ENCODE measurements around the gene TM7SF2.

TM7SF2 gene

DNA sequence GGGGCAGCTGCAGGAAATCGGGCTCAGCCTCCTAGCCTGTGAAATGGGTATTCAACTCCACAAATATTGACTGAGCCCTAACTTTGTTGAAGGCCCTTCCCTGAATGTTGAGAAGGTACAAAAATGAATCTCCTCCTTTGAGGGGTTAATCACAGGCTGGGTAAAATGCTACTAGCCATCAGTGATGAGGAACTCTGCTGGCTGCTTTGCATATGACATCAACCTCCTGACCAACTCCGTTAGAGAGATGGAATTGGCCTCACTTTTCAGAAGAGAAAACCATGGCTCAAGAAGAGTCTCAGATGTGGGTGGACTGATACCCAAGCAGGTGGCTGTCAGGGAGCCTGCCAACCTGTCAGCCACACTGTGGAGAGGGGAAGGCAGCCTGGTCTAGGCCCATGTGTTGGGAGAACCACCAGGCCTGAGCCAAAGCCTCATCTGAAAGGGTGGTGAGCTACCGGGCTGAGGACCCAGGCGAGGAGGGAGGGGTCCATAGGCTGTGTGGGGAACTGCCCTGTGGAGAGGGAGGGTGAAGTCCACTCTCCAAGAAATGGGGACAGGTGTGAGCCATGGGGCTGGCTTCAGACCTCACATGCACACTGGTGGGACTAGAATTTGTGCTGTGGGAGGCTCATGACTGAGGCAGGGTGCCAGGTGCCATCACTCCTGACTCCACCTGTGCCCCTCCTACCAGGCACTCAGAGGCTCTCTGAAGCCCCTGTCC, 39.6 kb upstream of the TM7SF2 start:
- Histone ChIP-seq H2AFZ (ENCODE audit: low read depth, low read length) (peak overlapping the region; percentile 58; the same call in 1 of the 2 replicates), H3K4me1 (ENCODE audit: low read length) (peaks cover 19% of the 10 kb centered on the region), H3K79me2 (ENCODE audit: low read length) (0 out of 2 replicates have a peak, but pooled peaks cover under 1% of the 10 kb centered on the region), H3K27ac (ENCODE audit: low read length) (no peak overlapping the region), H3K9ac (ENCODE audit: low read length) (no peak overlapping the region), H3K4me3 (ENCODE audit: low read length) (no peak overlapping the region), H3K4me2 (ENCODE audit: low read length) (peak overlapping the region; percentile 27), H3K36me3 (replicated peaks; ENCODE audit: low read depth, low read length) (peaks cover 6% of the 10 kb centered on the region), H3K9me3 (ENCODE audit: insufficient read depth, low read length) (no peaks in the 10 kb centered on the region), H3K27me3 (ENCODE audit: low read depth, low read length) (no peaks in the 10 kb centered on the region), H4K20me1 (ENCODE audit: insufficient read depth, low read length) (no peaks in the 10 kb centered on the region)
- TF ChIP-seq, protein P1, sequence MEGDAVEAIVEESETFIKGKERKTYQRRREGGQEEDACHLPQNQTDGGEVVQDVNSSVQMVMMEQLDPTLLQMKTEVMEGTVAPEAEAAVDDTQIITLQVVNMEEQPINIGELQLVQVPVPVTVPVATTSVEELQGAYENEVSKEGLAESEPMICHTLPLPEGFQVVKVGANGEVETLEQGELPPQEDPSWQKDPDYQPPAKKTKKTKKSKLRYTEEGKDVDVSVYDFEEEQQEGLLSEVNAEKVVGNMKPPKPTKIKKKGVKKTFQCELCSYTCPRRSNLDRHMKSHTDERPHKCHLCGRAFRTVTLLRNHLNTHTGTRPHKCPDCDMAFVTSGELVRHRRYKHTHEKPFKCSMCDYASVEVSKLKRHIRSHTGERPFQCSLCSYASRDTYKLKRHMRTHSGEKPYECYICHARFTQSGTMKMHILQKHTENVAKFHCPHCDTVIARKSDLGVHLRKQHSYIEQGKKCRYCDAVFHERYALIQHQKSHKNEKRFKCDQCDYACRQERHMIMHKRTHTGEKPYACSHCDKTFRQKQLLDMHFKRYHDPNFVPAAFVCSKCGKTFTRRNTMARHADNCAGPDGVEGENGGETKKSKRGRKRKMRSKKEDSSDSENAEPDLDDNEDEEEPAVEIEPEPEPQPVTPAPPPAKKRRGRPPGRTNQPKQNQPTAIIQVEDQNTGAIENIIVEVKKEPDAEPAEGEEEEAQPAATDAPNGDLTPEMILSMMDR (IDR thresholded peaks at IDR 0.05; ENCODE audit: low read depth, low read length), result no peak
- no peak for TF ChIP-seq EZH2phosphoT487 (IDR thresholded peaks at IDR 0.05; ENCODE audit: low read depth)

DNA sequence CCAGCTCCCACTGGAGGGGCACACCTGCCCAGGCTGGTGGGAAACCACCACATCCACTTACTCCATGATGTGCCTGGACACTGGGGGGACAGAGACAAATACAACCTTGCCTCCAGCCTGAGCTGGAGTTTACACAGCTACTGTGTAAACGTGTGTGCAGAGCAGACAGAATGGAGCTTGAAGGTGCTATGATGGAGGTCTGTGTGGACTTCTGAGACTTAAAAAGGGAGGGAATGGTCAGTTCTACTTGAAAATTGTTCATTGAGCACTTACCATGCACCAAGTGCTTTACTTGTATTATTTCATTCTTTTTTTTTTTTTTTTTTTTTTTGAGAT, 39.1 kb upstream of the TM7SF2 start:
- peaks cover 6% of the 10 kb centered on the region for H3K79me2 ChIP-seq (ENCODE audit: low read length)
- TF ChIP-seq, protein P1 (IDR thresholded peaks at IDR 0.05; ENCODE audit: low read depth, low read length), result no peak
- no peak for TF ChIP-seq EZH2phosphoT487 (IDR thresholded peaks at IDR 0.05; ENCODE audit: low read depth)
- no peaks in the 10 kb centered on the region for H4K20me1 ChIP-seq (ENCODE audit: insufficient read depth, low read length)
- H3K4me2 ChIP-seq (ENCODE audit: low read length), result no peak overlapping the region
- H3K9me3 ChIP-seq (ENCODE audit: insufficient read depth, low read length), result no peaks in the 10 kb centered on the region
- no peak overlapping the region for H3K27ac ChIP-seq (ENCODE audit: low read length)
- H3K27me3 ChIP-seq (ENCODE audit: low read depth, low read length), result no peaks in the 10 kb centered on the region
- no peak overlapping the region for H3K9ac ChIP-seq (ENCODE audit: low read length)
- H3K36me3 ChIP-seq (replicated peaks; ENCODE audit: low read depth, low read length), result peaks cover 12% of the 10 kb centered on the region
- H3K4me3 ChIP-seq (ENCODE audit: low read length), result no peak overlapping the region
- H3K4me1 ChIP-seq (ENCODE audit: low read length), result peaks cover 14% of the 10 kb centered on the region
- H2AFZ ChIP-seq (ENCODE audit: low read depth, low read length), result no peak overlapping the region

DNA sequence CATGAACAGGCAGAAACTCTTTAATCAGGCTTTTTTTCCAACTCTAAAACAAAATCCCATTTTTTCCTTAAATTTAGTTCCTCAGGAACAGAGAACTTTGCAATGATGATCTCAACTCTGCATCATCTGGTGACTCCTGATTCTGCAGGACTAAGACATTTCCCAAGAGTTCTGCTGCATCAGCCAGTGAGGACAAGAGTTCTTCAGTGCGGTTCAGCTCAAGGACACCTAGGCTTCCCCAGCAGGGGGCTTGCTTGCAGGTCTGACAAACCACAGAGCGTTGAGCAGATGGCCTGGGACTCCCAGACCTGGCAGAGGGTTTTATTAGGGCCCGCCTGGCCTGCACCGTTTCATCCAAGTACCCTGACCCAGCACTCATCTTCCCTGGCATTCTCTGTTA, 34.2 kb upstream of the TM7SF2 start:
- H3K27ac ChIP-seq (ENCODE audit: low read length), result no peak overlapping the region
- no peak overlapping the region for H2AFZ ChIP-seq (ENCODE audit: low read depth, low read length)
- peaks cover 51% of the 10 kb centered on the region for H3K36me3 ChIP-seq (replicated peaks; ENCODE audit: low read depth, low read length)
- no peak for TF ChIP-seq EZH2phosphoT487 (IDR thresholded peaks at IDR 0.05; ENCODE audit: low read depth)
- TF ChIP-seq, protein P1 (IDR thresholded peaks at IDR 0.05; ENCODE audit: low read depth, low read length), result no peak
- no peak overlapping the region for H3K4me3 ChIP-seq (ENCODE audit: low read length)
- H3K9me3 ChIP-seq (ENCODE audit: insufficient read depth, low read length), result no peaks in the 10 kb centered on the region
- peaks cover 5% of the 10 kb centered on the region; the same call in 1 of the 2 replicates for H4K20me1 ChIP-seq (ENCODE audit: insufficient read depth, low read length)
- H3K9ac ChIP-seq (ENCODE audit: low read length), result no peak overlapping the region
- H3K4me1 ChIP-seq (ENCODE audit: low read length), result peaks cover 14% of the 10 kb centered on the region
- H3K27me3 ChIP-seq (ENCODE audit: low read depth, low read length), result no peaks in the 10 kb centered on the region
- no peak overlapping the region for H3K4me2 ChIP-seq (ENCODE audit: low read length)
- peaks cover 49% of the 10 kb centered on the region for H3K79me2 ChIP-seq (ENCODE audit: low read length)

DNA sequence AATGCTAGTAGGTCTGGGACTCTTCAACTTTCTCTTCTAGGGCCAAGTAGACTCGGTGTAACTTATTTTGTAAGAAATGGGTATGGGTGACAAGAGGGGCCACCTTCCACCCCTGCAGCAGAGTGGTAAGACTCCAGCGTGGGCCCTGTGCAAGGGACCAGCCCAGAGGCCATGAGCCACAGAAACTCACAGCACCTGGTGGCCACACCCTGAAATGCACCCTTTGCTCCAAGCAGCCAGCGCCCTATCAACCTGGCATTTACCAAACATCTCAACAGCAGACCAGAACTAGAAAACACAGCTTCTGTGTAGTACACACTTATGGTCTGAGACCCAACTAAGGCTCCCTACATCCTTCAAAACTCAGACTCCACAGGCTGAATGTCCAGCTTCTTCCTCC, 33.5 kb upstream of the TM7SF2 start:
- Histone ChIP-seq H3K9me3 (ENCODE audit: insufficient read depth, low read length) (no peaks in the 10 kb centered on the region), H3K27me3 (ENCODE audit: low read depth, low read length) (no peaks in the 10 kb centered on the region), H3K9ac (ENCODE audit: low read length) (no peak overlapping the region), H3K4me3 (ENCODE audit: low read length) (no peak overlapping the region), H3K27ac (ENCODE audit: low read length) (peak overlapping the region; percentile 33), H4K20me1 (ENCODE audit: insufficient read depth, low read length) (peaks cover 8% of the 10 kb centered on the region; the same call in 1 of the 2 replicates), H3K4me1 (ENCODE audit: low read length) (peaks cover 20% of the 10 kb centered on the region), H3K4me2 (ENCODE audit: low read length) (0 out of 2 replicates have a peak overlapping the region, but pooled peaks have one; percentile 22), H3K36me3 (replicated peaks; ENCODE audit: low read depth, low read length) (peaks cover 57% of the 10 kb centered on the region), H2AFZ (ENCODE audit: low read depth, low read length) (no peak overlapping the region), H3K79me2 (ENCODE audit: low read length) (peaks cover 56% of the 10 kb centered on the region)
- TF ChIP-seq, protein P1 (IDR thresholded peaks at IDR 0.05; ENCODE audit: low read depth, low read length), result peak; percentile 60
- no peak for TF ChIP-seq EZH2phosphoT487 (IDR thresholded peaks at IDR 0.05; ENCODE audit: low read depth)

Data from OCI-LY3 (cell line).